HG02759 (cell line): ENCODE data around the gene GPR153.

ENCODE experiments used
- ATAC-seq: cut with Tn5 transposase; IDR thresholded peaks from one replicate; pipeline ENCODE4 v1.9.1; 2021; ENCODE audit warnings: mild to moderate bottlenecking, moderate library complexity; ENCODE audit not compliant: unreplicated experiment

The GPR153 gene

GRCh38 chr1:6287431-6287886, 26.6 kb upstream of the GPR153 start:
- ATAC-seq = no peak

GRCh38 chr1:6287029-6287428, 26.1 kb upstream of the GPR153 start:
- ATAC-seq = no peak

- ATAC-seq = no peak
These were observed 25.4 kb upstream of the GPR153 start for GRCh38 chr1:6286266-6286665.

- no peak for ATAC-seq
These were observed 24.4 kb upstream of the GPR153 start for GRCh38 chr1:6285336-6285735.

- ATAC-seq = no peak
These were observed 21.8 kb upstream of the GPR153 start for GRCh38 chr1:6282577-6283270.

- ATAC-seq = no peak
These were observed 20.9 kb upstream of the GPR153 start for GRCh38 chr1:6281511-6282402.

GRCh38 chr1:6280761-6281451, 20.0 kb upstream of the GPR153 start:
- ATAC-seq = no peak

GRCh38 chr1:6279613-6280383, 18.9 kb upstream of the GPR153 start:
- ATAC-seq = no peak

- no peak for ATAC-seq
These were observed 18.2 kb upstream of the GPR153 start for GRCh38 chr1:6279066-6279465.

GRCh38 chr1:6278263-6278662, 17.4 kb upstream of the GPR153 start:
- ATAC-seq = no peak

- ATAC-seq = no peak
These were observed 16.1 kb upstream of the GPR153 start for GRCh38 chr1:6276811-6277555.

- ATAC-seq = no peak
These were observed 15.2 kb upstream of the GPR153 start for GRCh38 chr1:6275826-6276782.

- ATAC-seq = no peak
These were observed 13.8 kb upstream of the GPR153 start for GRCh38 chr1:6274622-6275139.

GRCh38 chr1:6274102-6274501, 13.2 kb upstream of the GPR153 start:
- no peak for ATAC-seq

- no peak for ATAC-seq
These were observed 12.5 kb upstream of the GPR153 start for GRCh38 chr1:6273380-6273891.

- no peak for ATAC-seq
These were observed 12.0 kb upstream of the GPR153 start for GRCh38 chr1:6272868-6273267.

GRCh38 chr1:6272452-6272851, 11.6 kb upstream of the GPR153 start:
- ATAC-seq = no peak

GRCh38 chr1:6271554-6271953, 10.7 kb upstream of the GPR153 start:
- no peak for ATAC-seq
